ENCODE measurements around the gene REC114.
"Not testable (repeated sequence)": the region's sequence is repeated elsewhere in the genome, so short reads cannot be mapped to it uniquely, and the experiment has no call there.

The REC114 gene

DNA sequence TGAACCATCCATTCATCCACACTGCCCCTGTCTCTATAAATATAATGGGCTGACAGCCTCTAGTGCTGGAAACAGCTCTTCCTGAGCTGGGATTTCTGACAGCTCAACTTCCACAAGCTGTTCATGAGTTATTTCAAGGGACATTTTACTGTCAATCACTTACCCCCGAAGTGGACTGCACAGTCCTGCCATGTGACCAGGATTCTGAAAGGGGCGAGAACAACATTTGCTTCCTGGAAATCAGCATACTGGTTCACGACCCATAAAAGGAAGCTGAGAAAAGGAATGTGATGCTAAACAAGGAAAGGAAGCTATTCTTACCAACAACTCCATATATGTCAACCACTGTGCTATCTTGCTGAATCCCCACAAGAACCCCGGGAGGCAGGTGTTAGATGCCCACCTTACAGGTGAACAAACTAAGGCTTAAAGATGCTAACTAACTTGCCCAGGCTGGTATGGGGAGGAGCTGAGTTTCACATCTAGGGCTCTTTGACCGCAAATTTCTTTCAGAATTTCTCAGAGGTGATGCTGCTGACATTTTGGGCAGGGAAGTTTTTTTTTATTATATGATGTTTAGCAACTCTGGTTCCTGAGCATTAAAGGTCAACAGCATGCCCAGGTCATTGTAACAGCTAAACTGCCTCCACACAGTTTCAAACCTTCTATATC, 16.5 kb upstream of the REC114 start:
- H3K36me3 ChIP-seq, result no peaks in the 10 kb centered on the region
- H3K4me1 ChIP-seq (ENCODE audit: control insufficient read depth in 1 of 2, insufficient read depth in 1 of 2, low read depth in 1 of 2, low read length in 1 of 2), result no peaks in the 10 kb centered on the region
- H3K27ac ChIP-seq, result no peak overlapping the region
- H3K4me3 ChIP-seq (ENCODE audit: low read depth in 1 of 2, low read length in 1 of 2), result no peak overlapping the region
- no peaks in the 10 kb centered on the region for H3K9me3 ChIP-seq
- peaks cover 68% of the 10 kb centered on the region for H3K27me3 ChIP-seq
- TF ChIP-seq, protein P1, sequence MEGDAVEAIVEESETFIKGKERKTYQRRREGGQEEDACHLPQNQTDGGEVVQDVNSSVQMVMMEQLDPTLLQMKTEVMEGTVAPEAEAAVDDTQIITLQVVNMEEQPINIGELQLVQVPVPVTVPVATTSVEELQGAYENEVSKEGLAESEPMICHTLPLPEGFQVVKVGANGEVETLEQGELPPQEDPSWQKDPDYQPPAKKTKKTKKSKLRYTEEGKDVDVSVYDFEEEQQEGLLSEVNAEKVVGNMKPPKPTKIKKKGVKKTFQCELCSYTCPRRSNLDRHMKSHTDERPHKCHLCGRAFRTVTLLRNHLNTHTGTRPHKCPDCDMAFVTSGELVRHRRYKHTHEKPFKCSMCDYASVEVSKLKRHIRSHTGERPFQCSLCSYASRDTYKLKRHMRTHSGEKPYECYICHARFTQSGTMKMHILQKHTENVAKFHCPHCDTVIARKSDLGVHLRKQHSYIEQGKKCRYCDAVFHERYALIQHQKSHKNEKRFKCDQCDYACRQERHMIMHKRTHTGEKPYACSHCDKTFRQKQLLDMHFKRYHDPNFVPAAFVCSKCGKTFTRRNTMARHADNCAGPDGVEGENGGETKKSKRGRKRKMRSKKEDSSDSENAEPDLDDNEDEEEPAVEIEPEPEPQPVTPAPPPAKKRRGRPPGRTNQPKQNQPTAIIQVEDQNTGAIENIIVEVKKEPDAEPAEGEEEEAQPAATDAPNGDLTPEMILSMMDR (IDR thresholded peaks at IDR 0.05), result no peak

DNA sequence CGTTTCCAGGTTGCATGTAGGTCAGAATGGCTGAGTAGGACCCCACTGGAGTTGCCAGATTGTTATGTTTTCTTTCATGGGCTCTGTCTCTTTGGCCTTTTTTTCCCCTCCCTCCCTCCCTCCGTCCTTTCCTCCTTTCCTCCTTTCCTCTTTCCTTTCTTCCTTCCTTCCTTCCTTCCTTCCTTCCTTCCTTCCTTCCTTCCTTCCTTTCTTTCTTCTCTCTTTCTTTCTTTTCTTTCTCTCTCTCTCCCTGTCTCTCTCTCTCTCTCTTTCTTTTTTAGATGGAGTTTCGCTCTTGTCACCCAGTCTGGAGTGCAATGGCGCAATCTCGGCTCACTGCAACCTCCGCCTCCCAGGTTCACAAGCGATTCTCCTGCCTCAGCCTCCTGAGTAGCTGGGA, 11.6 kb upstream of the REC114 start:
- not testable (repeated sequence) for H3K36me3 ChIP-seq; H3K27ac ChIP-seq; H3K4me3 ChIP-seq (ENCODE audit: low read depth in 1 of 2, low read length in 1 of 2); H3K9me3 ChIP-seq; H3K4me1 ChIP-seq (ENCODE audit: control insufficient read depth in 1 of 2, insufficient read depth in 1 of 2, low read depth in 1 of 2, low read length in 1 of 2)
- H3K27me3 ChIP-seq, result peaks cover 80% of the 10 kb centered on the region

DNA sequence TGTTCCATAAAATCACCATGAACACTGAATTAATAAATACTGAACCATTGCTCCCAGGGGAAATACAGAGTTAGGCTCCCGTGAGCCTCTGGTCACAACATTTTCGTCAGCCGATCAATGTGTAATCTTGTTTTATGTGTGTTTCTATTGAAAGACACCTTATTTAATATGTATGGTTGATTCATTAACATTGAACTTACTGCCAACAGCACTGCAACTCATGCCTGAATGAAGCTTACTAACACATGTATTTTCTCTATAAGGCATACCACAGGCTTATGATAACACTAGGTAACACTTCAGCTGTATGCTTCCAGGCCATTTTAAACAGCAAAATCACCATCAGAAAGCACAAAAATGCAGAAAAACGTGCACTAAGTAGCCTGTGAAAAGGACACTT, 9.1 kb upstream of the REC114 start:
- no peaks in the 10 kb centered on the region for H3K4me1 ChIP-seq (ENCODE audit: control insufficient read depth in 1 of 2, insufficient read depth in 1 of 2, low read depth in 1 of 2, low read length in 1 of 2)
- no peaks in the 10 kb centered on the region for H3K9me3 ChIP-seq
- no peak overlapping the region for H3K4me3 ChIP-seq (ENCODE audit: low read depth in 1 of 2, low read length in 1 of 2)
- TF ChIP-seq, protein P1 (IDR thresholded peaks at IDR 0.05), result no peak
- H3K27ac ChIP-seq, result no peak overlapping the region
- H3K36me3 ChIP-seq, result no peaks in the 10 kb centered on the region
- H3K27me3 ChIP-seq, result peaks cover 76% of the 10 kb centered on the region

DNA sequence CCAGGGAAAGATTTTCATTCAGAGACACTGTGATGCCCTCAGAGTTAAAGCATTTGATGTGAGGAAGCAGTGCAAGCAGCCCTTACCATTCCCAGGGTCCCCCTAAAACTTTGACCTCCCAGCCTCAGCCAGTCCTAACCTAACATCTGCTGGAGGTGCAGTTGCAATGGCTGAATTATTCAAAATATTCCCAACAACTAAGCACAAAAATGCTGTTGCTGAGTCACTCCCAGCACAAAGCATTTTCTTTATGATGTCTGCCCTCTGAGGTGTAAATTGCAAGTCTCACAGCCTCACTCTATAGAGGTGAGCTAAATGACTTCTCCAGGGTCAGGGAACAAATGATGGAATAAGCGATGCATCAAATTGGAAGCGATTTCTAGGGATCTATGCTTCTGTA, 6.4 kb upstream of the REC114 start:
- Histone ChIP-seq H3K27me3 (peaks cover 80% of the 10 kb centered on the region), H3K4me3 (ENCODE audit: low read depth in 1 of 2, low read length in 1 of 2) (no peak overlapping the region), H3K4me1 (ENCODE audit: control insufficient read depth in 1 of 2, insufficient read depth in 1 of 2, low read depth in 1 of 2, low read length in 1 of 2) (no peaks in the 10 kb centered on the region)

DNA sequence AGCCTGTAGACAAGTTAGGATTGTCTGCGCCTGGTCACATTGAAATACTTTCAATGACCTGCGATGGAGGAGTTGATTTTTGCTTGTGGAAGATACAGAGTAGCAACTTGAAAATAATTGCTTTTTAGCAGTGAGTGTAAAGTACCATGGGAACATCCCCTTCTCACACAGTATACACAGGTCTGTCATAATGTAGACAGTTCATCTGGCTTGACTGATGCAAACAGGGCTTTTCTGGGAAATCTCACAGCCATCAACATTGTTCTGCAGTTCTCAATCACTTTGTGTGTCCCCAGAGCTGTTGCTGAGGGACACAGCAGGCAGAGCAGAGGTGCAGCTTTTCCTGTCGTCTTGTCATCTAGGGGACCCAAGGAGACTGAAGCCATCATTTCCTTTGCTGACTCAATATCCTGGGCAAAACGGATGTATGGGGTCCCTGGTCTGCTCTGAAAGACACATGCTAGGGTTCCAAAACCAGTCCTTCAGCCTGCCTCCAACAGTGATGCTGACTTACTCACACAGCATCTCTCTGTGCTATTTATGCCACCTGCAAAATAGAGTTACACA, 5.3 kb upstream of the REC114 start:
- TF ChIP-seq, protein P1 (IDR thresholded peaks at IDR 0.05), result no peak
- H3K4me3 ChIP-seq (ENCODE audit: low read depth in 1 of 2, low read length in 1 of 2), result no peak overlapping the region
- peaks cover 78% of the 10 kb centered on the region for H3K27me3 ChIP-seq
- no peaks in the 10 kb centered on the region for H3K9me3 ChIP-seq
- H3K4me1 ChIP-seq (ENCODE audit: control insufficient read depth in 1 of 2, insufficient read depth in 1 of 2, low read depth in 1 of 2, low read length in 1 of 2), result no peaks in the 10 kb centered on the region
- no peaks in the 10 kb centered on the region for H3K36me3 ChIP-seq
- H3K27ac ChIP-seq, result no peak overlapping the region

More for the DNA sequence above, 6.4 kb upstream of the REC114 start:
- no peak overlapping the region for H3K27ac ChIP-seq
- no peaks in the 10 kb centered on the region for H3K36me3 ChIP-seq
- TF ChIP-seq, protein P1 (IDR thresholded peaks at IDR 0.05), result no peak
- no peaks in the 10 kb centered on the region for H3K9me3 ChIP-seq

DNA sequence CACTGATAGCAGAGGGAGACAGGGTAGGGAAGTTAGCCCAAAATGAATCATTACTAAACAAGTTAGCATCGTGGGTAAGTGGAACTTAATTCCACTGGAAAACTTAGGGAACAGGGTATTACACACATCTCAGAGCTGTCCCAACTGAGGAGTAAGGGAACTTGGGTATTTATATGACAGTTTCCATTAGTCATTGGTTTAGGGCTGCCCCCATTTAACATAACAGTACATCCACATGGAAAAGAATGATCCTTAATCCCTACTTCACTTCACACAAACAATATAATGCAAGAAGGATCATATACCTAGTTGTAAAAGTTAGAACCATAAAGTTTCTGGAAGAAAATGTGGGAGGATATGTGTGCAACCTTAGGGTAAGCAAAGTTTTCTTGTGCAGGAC, 4.3 kb upstream of the REC114 start:
- TF ChIP-seq, protein P1 (IDR thresholded peaks at IDR 0.05), result no peak
- Histone ChIP-seq H3K9me3 (no peaks in the 10 kb centered on the region), H3K4me3 (ENCODE audit: low read depth in 1 of 2, low read length in 1 of 2) (no peak overlapping the region), H3K36me3 (no peaks in the 10 kb centered on the region), H3K27ac (no peak overlapping the region), H3K27me3 (peaks cover 67% of the 10 kb centered on the region), H3K4me1 (ENCODE audit: control insufficient read depth in 1 of 2, insufficient read depth in 1 of 2, low read depth in 1 of 2, low read length in 1 of 2) (no peaks in the 10 kb centered on the region)

All from neutrophil (primary cell).